Right ventricle myocardium superior (tissue), 1 donor: Measurements from ENCODE around the gene TTC21A. TPM values are rescaled to one million over a fixed set of nuclear protein-coding genes. Genes with fewer than 3 reads are reported as not detected.
A peak's percentile ranks its signal among the peaks of the same experiment; 100 is the strongest.
"Not testable (repeated sequence)": the region's sequence is repeated elsewhere in the genome, so short reads cannot be mapped to it uniquely, and the experiment has no call there.

Experiments used
- ATAC-seq: fragments of 200-7000 bp; cut with Tn5 transposase; one replicate; pipeline ENCODE4 v1.9.1; 2020; ENCODE audit warnings: mild to moderate bottlenecking; ENCODE audit not compliant: poor library complexity
- DNase-seq: peaks from one replicate; pipeline ENCODE4 v3.0.0-alpha.2; 2020
- intact Hi-C: fragments of 100-400 bp; cut with DNase I; formaldehyde crosslinking; loops from one replicate; pipeline ENCODE4 v1.11.2; 2022
- total RNA-seq: library from RNA; stranded (reverse); fragmentation: NEBNext Ultra II Directional; extraction: Animal tissue kit (Norgen Biotek cat#: 25700); gene quantifications from one replicate; pipeline ENCODE4 v1.2.1, GENCODE V29; 2021
- donor health status: DM: no; HTN: yes; CAD: no; lungs with severe emphysema.

TTC21A gene
- total RNA-seq, 1 donor from 2014 or later: 2.0 TPM

GRCh38 chr3:39166134-39166710 lies 58.7 kb downstream of the TTC21A start:
- peak; percentile 49 for ATAC-seq
- no peak for DNase-seq
- intact Hi-C loops: no loop called here

- ATAC-seq (peak; percentile 41), DNase-seq (no peak)
- intact Hi-C loops: no loop called here
Measured at GRCh38 chr3:39166932-39167532, 59.6 kb downstream of the TTC21A start.

GRCh38 chr3:39168156-39168780 lies 60.8 kb downstream of the TTC21A start:
- DNase-seq (no peak), ATAC-seq (no peak)
- intact Hi-C loops: no loop called here

- ATAC-seq: no peak
Measured at GRCh38 chr3:39169712-39170111, 62.2 kb downstream of the TTC21A start.

GRCh38 chr3:39170461-39170860 lies 63.0 kb downstream of the TTC21A start:
- no peak for DNase-seq
- no peak for ATAC-seq
- intact Hi-C loops: no loop called here

More at GRCh38 chr3:39169712-39170111, 62.2 kb downstream of the TTC21A start:
- intact Hi-C loops: no loop called here
- no peak for DNase-seq

- intact Hi-C loops, ATAC-seq, DNase-seq: not testable (repeated sequence)
Measured at GRCh38 chr3:39170877-39171276, 63.4 kb downstream of the TTC21A start.

GRCh38 chr3:39171860-39172259 lies 64.4 kb downstream of the TTC21A start:
- intact Hi-C loops: no loop called here
- ATAC-seq (no peak), DNase-seq (no peak)

- ATAC-seq (no peak), DNase-seq (no peak)
Measured at GRCh38 chr3:39173318-39174125, 66.0 kb downstream of the TTC21A start.

GRCh38 chr3:39176025-39176714 lies 68.7 kb downstream of the TTC21A start:
- ATAC-seq: no peak
- DNase-seq: no peak
- intact Hi-C loops: no loop called here

More at GRCh38 chr3:39173318-39174125, 66.0 kb downstream of the TTC21A start:
- intact Hi-C loops: no loop called here

- intact Hi-C loops: no loop called here
- ATAC-seq: peak; percentile 55
- DNase-seq: peak; percentile 92
Measured at GRCh38 chr3:39177708-39178332, 70.3 kb downstream of the TTC21A start.

GRCh38 chr3:39178553-39178952 lies 71.1 kb downstream of the TTC21A start:
- intact Hi-C loops: no loop called here
- ATAC-seq (no peak), DNase-seq (no peak)

- DNase-seq: no peak
- intact Hi-C loops: loop anchor here (2.0 kb wide), 1 partner anchor 29 kb away; no protein-coding TSS in a partner anchor
- no peak for ATAC-seq
Measured at GRCh38 chr3:39180183-39180545, 72.7 kb downstream of the TTC21A start.

GRCh38 chr3:39180546-39181346 lies 73.3 kb downstream of the TTC21A start:
- intact Hi-C loops: loop anchor here (2.0 kb wide), 1 partner anchor 30 kb away; no protein-coding TSS in a partner anchor
- peak; percentile 87 for ATAC-seq
- DNase-seq: peak; percentile 96

- intact Hi-C loops: loop anchor here (2.0 kb wide), 1 partner anchor 31 kb away; no protein-coding TSS in a partner anchor
- no peak for DNase-seq
- no peak for ATAC-seq
Measured at GRCh38 chr3:39181408-39182335, 74.2 kb downstream of the TTC21A start.

GRCh38 chr3:39183211-39184080 lies 76.0 kb downstream of the TTC21A start:
- ATAC-seq: no peak
- intact Hi-C loops: no loop called here
- no peak for DNase-seq
